ENCODE measurements around the gene LINC00305. TPM values are rescaled to one million over a fixed set of nuclear protein-coding genes. Genes with fewer than 3 reads are reported as not detected.
A peak's percentile ranks its signal among the peaks of the same experiment; 100 is the strongest.

The LINC00305 gene
- total and polyA plus RNA-seq, 10 of the 15 experiments (the other 5 are each of a cell fraction or from before 2014, with no cell fraction given): 0.11 to 19.4 (median 0.26) TPM; not detected in 7

DNA sequence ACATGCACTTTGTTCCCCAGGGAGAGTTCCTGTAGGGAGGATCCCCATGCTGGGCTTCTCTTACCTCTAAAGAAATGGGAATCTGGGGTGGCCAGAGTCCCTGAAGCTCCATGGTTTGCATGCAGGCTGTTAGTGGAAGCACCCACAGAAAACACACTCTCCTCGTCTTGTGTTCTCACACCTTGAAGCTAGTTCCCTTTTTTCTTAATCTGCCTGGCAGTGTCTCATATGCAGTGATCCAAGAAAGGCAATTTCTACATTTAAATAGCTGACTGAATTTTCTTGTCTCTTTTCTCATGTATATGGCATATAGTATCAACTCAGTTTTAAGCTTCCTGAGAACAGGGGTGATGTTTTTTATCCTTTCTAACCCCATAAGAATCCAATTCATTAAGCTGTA is 65.0 kb downstream of the LINC00305 start:
- no TSS peak for BruUV-seq (replicated peaks)
- H3K4me2 ChIP-seq (ENCODE audit: control insufficient read depth, insufficient read depth): no peak overlapping the region
- POLR2A ChIA-PET: no interaction called here
- no peak for DNase-seq (ENCODE audit: low read depth, low spot score)
- H3K9ac ChIP-seq (ENCODE audit: control insufficient read depth, insufficient read depth, low read length): no peak overlapping the region
- intact Hi-C loops (cut with micrococcal nuclease; ENCODE audit: unreplicated experiment): no loop called here
- RAD21 ChIA-PET (ENCODE audit: unreplicated experiment): interaction anchor here (0.7 to 2.1 kb wide), 3 partner anchors 13 to 46 kb away, joined by 3 to 7 read pairs (median 5); no protein-coding TSS in a partner anchor
- H3K4me3 ChIP-seq: no peak overlapping the region
- H3K9me3 ChIP-seq (replicated peaks; ENCODE audit: control insufficient read depth, insufficient read depth, low read length): no peaks in the 10 kb centered on the region
- H3K27ac ChIP-seq (ENCODE audit: control insufficient read depth, insufficient read depth): no peak overlapping the region
- CTCF ChIA-PET: interaction anchor here (0.7 to 3.1 kb wide), 8 partner anchors 11 to 326 kb away, joined by 3 to 10 read pairs (median 4); no protein-coding TSS in a partner anchor
- H4K20me1 ChIP-seq (ENCODE audit: control insufficient read depth, insufficient read depth): no peaks in the 10 kb centered on the region
- H3K79me2 ChIP-seq (ENCODE audit: control insufficient read depth, insufficient read depth, low read length): no peaks in the 10 kb centered on the region
- in situ Hi-C loops (cut with MboI): no loop called here
- H3K4me1 ChIP-seq (ENCODE audit: control insufficient read depth, insufficient read depth, low read length): no peaks in the 10 kb centered on the region
- TF ChIP-seq ZBED1 (IDR thresholded peaks at IDR 0.05; ENCODE audit: borderline replicate concordance) (no peak), TCF3 (IDR thresholded peaks at IDR 0.05; ENCODE audit: borderline replicate concordance, insufficient read depth, low read depth, low read length) (no peak), HCFC1 (IDR thresholded peaks at IDR 0.05; ENCODE audit: low read length) (no peak), CREM (IDR thresholded peaks at IDR 0.05; ENCODE audit: low read depth) (no peak), KLF5 (IDR thresholded peaks at IDR 0.05; ENCODE audit: partially characterized antibody) (no peak), TBL1XR1 (IDR thresholded peaks at IDR 0.05; ENCODE audit: low read depth, low read length) (no peak), NFIC (IDR thresholded peaks at IDR 0.05; ENCODE audit: low read depth, low read length) (no peak), ZNF274 (IDR thresholded peaks at IDR 0.05; ENCODE audit: insufficient read depth, insufficient read length) (no peak)
- SMC1A ChIA-PET (ENCODE audit: uncharacterized antibody, unreplicated experiment): interaction anchor here (0.9 to 1.7 kb wide), 8 partner anchors 10 to 326 kb away, joined by 3 to 7 read pairs (median 3); no protein-coding TSS in a partner anchor
- no peak overlapping the region for H2AFZ ChIP-seq (ENCODE audit: control insufficient read depth, low read depth, low read length)
- no peak for FAIRE-seq
- WGBS (ENCODE audit: insufficient coverage, insufficient replicate concordance, low lambda C conversion rate, missing lambda C conversion rate): 6% methylated on average over 1 of the region's 1 CpG
- no peaks in the 10 kb centered on the region for H3K36me3 ChIP-seq (ENCODE audit: control insufficient read depth in 2 of 2, insufficient read depth in 2 of 2, low read length in 1 of 2)
- peak; percentile 65 for ATAC-seq
- H3K27me3 ChIP-seq (replicated peaks in 1 of 2; ENCODE audit: control insufficient read depth in 2 of 2, insufficient read depth in 2 of 2, low read length in 1 of 2): no peaks in the 10 kb centered on the region

DNA sequence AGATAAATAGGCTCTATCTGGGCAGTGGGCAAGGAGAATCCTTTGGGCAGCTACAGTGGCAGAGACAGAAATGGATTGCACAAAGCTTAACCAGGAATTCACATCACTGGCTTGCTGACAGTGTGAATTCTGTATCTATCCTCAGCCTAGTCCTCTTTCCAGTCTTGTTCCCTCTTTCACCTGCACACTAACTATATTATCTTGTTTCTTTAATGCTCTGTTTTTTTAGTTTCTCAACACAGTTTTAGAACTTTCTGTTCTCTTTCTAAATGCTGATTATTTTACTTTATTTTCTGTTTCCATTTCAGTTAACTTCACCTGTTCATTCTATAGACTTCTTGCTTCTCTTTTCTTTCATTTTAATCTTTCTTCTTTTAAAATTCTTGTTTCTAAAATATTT is 66.4 kb downstream of the LINC00305 start:
- Histone ChIP-seq H3K4me3 (no peak overlapping the region), H3K9ac (ENCODE audit: control insufficient read depth, insufficient read depth, low read length) (no peak overlapping the region), H3K9me3 (replicated peaks; ENCODE audit: control insufficient read depth, insufficient read depth, low read length) (no peaks in the 10 kb centered on the region), H3K4me1 (ENCODE audit: control insufficient read depth, insufficient read depth, low read length) (no peaks in the 10 kb centered on the region), H3K27me3 (replicated peaks in 1 of 2; ENCODE audit: control insufficient read depth in 2 of 2, insufficient read depth in 2 of 2, low read length in 1 of 2) (no peaks in the 10 kb centered on the region), H2AFZ (ENCODE audit: control insufficient read depth, low read depth, low read length) (no peak overlapping the region), H3K27ac (ENCODE audit: control insufficient read depth, insufficient read depth) (no peak overlapping the region), H3K79me2 (ENCODE audit: control insufficient read depth, insufficient read depth, low read length) (no peaks in the 10 kb centered on the region), H3K36me3 (ENCODE audit: control insufficient read depth in 2 of 2, insufficient read depth in 2 of 2, low read length in 1 of 2) (no peaks in the 10 kb centered on the region), H3K4me2 (ENCODE audit: control insufficient read depth, insufficient read depth) (no peak overlapping the region), H4K20me1 (ENCODE audit: control insufficient read depth, insufficient read depth) (no peaks in the 10 kb centered on the region)
- FAIRE-seq: no peak
- ChIA-PET SMC1A (ENCODE audit: uncharacterized antibody, unreplicated experiment) (interaction anchor here (0.7 to 1.7 kb wide), 4 partner anchors 9 to 327 kb away, joined by 3 to 7 read pairs (median 4); no protein-coding TSS in a partner anchor), CTCF (interaction anchor here (1.3 to 3.1 kb wide), 3 partner anchors 12 to 327 kb away, joined by 4 to 10 read pairs (median 5); no protein-coding TSS in a partner anchor), POLR2A (no interaction called here), RAD21 (ENCODE audit: unreplicated experiment) (interaction anchor here (2.0 kb wide), 1 partner anchor 15 kb away, joined by 6 read pairs; no protein-coding TSS in a partner anchor)
- in situ Hi-C loops (cut with MboI): no loop called here
- no peak for DNase-seq (ENCODE audit: low read depth, low spot score)
- TF ChIP-seq STAT1 (conservative IDR thresholded peaks at IDR 0.05) (no peak), EGR1 (IDR thresholded peaks at IDR 0.05; ENCODE audit: borderline replicate concordance in 1 of 2, low read depth in 2 of 2, low read length in 2 of 2) (no peak), CHD4 (IDR thresholded peaks at IDR 0.05) (no peak), NRF1 (conservative IDR thresholded peaks at IDR 0.05; ENCODE audit: low read depth, low read length) (no peak), EED (IDR thresholded peaks at IDR 0.05; ENCODE audit: low read depth) (no peak)
- no TSS peak for BruUV-seq (replicated peaks)
- intact Hi-C loops (cut with micrococcal nuclease; ENCODE audit: unreplicated experiment): no loop called here
- ATAC-seq: no peak; the same call in 2 of the 3 replicates

Measured in GM12878 (cell line).